NCI-H1092 (cell line): ENCODE results near the gene CCR4.
A peak's percentile ranks its signal among the peaks of the same experiment; 100 is the strongest.
"Not testable (repeated sequence)": the region's sequence is repeated elsewhere in the genome, so short reads cannot be mapped to it uniquely, and the experiment has no call there.

Experiments used
- DNase-seq: peaks from one replicate; lab custom pipeline; 2025; lab: John Stamatoyannopoulos, UW

The CCR4 gene

DNA sequence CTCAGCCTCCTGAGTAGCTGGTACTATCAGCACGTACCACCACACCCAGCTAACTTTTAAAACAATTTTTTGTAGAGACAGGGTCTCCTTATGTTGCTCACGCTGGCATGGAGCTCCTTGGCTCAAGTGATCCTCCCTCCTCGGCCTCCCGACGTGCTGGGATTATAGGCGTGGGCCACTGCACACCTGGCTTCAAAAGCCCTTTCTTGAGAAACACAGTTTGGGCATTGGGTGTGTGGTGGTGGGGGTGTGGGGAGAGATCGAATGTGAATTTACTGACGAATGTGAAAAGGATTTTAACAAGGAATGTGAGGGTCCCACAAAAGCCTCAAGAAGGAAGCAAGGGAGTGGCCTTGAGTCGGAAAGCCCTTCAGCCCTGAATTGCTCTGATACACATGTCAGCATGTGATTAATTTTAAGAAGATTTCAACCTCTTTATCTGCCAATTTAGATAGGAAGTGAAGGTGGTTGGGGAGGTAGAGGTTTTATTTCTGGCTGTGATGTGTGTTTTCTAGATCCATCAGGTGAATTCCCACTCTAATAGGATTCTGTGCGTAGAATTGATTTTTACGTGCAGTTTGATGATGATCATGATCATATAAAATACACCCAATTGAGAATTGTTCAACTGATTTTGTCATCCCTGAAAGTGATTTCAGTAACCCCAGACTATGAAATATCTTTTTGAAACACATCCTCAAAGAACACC lies 1.1 kb downstream of the CCR4 start:
- DNase-seq, result no peak

DNA sequence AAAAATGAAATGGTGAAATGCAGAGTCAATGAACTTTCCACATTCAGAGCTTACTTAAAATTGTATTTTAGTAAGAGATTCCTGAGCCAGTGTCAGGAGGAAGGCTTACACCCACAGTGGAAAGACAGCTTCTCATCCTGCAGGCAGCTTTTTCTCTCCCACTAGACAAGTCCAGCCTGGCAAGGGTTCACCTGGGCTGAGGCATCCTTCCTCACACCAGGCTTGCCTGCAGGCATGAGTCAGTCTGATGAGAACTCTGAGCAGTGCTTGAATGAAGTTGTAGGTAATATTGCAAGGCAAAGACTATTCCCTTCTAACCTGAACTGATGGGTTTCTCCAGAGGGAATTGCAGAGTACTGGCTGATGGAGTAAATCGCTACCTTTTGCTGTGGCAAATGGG lies 3.1 kb downstream of the CCR4 start:
- DNase-seq, result no peak

DNA sequence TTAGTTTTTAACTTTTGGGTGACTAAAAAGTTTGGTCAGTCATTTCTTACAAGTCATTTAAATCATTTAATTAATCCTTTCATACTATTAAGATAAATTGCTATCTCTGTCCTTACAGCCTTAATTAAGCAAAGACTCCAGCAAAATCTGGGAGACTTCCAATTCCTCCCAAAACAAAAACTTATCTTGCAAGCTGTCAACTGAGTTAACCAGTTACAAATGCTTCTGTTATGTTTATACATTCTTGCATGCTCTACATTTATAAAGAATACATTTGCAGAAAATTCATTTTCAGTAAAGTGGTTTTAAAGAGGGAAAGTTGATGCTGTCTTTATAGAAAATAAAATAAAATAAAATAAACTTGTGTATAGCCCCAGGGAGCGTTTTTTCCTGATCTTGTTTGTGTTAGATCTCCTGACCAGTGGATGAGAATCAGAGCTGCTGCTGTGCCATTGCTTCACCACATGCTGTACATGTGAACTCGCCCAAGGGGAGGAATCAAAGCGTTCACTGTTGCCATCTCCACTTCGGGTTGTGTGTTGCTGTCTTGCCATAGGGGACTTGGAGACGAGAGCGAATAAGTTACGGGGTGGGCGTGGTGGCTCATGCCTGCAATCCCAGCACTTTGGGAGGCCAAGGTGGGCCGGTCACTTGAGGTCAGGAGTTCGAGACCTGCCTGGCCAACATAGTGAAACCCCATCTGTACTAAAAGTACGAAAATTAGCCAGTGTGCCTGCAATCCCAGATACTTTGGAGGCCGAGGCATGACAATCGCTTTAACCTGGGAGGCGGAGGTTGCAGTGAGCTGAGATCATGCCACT lies 5.5 kb downstream of the CCR4 start:
- no peak for DNase-seq

DNA sequence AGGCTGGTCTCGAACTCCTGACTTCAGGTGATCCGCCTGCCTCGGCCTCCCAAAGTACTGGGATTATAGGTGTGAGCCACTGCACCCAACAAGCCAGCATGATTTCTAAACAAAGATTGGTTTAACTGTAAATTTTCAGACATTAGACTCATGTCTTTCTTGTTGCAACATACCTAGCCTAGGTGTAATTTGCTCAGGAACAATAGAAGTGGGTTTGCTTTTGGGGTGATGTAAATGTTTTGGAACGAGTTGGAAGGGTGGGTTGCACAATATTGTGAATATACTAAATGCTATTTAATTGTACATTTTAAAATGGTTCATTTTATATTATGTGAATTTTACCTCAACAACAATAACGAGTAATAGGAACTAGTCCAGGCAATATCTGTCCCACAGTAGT lies 7.1 kb downstream of the CCR4 start:
- no peak for DNase-seq

DNA sequence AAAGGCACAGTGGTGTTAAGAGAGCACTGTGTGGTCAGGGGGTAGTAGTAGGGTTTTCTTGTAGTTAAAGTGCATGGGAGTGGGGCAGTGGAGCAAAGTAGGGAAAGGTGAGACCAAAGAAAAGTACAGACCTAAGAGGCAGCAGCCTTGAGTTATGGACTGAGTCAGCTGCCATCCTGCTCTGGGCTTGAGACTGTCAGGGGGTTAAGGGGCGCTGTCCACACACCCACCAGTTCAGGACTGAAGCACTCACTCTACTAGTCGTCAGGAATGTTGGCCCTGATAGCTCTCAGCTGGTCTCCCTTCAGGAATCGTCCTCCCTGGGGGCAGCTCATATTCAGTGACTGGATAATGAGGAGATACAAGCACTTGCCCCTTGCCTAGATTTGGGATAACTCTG lies 7.9 kb downstream of the CCR4 start:
- no peak for DNase-seq

DNA sequence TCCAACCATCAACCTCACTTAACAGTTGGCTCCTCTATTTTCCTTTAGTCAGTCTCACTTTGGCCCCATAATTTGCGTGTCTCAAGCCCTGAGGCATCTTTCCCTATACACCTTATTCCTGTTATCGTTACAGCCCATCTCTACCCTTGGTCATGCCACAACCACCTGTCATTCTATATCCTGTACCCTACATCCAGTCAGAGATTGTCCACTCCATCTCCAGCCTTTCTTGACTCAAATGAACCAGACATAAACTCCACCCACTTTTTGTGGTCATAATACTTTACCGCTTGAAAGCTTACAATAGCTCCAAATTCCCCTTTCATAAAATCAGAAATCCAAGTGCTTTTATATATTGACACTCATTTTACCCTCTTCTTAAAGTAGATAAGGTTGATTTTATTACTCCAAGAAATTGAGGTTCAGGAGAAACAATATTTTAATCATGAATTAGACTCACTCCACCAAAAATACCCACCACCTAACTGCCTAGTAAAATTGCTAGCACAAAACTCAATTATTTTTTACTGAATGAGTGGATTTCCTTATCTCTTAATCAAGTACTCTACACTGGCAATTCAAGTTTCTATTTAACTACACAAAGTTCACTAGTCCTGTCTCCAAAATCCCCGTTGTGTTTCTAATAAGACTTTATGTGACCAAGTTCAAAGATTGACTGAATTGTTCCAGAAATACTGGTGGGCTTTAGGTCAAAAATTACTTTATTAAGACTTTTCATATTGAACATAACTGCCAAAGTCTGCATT lies 9.1 kb downstream of the CCR4 start:
- DNase-seq, result no peak

DNA sequence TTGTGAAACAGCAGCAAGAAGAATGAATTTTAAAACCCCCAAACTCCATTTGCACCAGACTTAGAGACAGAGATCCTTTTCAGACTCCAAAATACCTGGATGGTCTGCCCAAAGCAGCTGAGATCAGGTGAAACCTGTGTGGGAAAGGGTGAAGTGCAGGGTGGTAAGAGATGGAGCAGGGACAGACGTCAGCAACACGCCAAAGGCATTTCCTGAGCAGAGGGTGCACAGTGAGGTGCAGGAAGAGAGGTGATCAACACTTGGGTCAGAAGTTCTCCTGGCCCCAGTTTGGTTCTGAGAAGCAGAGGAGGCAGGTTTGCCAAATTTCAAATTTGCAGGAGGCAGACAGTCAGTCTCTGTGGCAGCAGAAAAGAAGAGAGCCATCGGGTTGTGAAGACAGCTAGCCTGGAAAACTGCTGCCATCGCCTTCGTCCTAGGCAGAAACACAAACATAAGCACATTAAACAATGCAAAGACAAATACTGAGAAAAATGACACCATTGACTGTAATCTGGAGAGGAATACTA lies 9.8 kb downstream of the CCR4 start:
- DNase-seq, result no peak

DNA sequence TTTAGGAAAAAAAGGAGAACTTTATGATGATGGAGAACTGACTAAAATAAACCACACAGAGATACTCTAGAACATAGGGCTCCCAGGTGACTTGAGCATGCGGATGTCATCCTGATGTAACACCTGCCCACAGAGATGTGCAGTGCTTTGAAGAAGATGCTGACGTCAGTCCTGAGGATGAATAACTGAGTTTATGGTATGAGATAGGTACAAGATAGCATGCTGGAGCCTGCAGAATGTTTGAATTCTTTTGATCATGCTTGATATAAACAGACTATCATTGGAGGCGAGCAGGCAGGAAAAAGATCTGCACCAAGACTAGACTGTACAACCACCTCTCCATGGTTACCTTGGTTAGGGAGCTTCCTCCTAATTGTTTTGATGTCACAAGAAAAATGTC lies 12.4 kb downstream of the CCR4 start:
- DNase-seq, result no peak

DNA sequence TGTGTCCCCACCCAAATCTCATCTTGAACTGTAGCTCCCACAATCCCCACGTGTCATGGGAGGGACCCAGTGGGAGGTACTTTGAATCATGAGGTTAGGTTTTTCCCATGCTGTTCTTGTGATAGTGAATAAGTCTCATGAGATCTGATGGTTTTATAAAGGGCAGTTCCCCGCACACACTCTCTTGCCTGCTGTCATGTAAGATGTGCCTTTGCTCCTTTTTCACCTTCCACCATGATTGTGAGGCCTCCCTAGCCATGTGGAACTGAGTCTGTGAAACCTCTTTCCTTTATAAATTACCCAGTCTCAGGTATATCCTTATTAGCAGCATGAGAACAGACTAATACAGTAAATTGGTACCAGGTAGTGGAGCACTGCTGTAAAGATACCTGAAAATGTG lies 13.3 kb downstream of the CCR4 start:
- not testable (repeated sequence) for DNase-seq

DNA sequence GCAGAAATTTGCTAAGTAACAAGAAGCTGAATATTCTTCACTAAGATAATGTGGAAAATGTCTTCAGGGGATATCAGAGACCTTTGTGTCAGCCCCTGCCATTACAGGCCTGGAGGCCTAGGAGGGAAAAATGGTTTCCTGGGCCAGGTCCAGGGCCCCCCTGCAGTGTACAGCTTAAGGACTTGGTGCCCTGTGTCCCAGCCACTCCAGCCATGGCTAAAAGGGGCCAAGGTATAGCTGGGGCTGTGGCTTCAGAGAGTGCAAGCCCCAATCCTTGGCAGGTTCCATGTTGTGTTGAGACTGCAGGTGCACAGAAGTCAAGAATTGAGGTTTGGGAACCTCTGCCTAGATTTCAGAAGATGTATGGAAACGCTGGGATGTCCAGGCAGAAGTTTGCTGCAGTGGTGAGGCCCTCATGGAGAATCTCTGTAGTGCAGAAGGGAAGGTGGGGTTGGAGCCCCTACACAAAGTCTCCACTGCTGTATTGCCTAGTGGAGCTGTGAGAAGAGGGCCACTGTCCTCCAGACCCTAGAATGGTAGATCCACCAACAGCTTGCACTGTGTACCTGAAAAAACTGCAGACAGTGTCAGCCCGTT lies 14.3 kb downstream of the CCR4 start:
- not testable (repeated sequence) for DNase-seq

DNA sequence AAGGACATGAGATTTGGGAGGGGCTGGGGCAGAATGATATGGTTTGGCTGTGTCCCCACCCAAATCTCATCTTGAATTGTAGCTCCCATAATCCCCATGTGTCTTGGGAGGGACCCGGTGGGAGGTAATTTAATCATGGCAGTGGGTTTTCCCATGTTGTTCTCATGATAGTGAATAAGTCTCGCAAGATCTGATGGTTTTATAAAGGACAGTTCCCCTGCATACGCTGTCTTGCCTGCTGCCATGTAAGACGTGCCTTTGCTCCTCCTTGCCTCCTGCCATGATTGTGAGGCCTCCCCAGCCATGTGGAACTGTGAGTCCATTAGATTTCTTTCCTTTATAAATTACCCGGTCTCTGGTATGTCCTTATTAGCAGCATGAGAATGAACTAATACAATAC lies 15.2 kb downstream of the CCR4 start:
- not testable (repeated sequence) for DNase-seq

DNA sequence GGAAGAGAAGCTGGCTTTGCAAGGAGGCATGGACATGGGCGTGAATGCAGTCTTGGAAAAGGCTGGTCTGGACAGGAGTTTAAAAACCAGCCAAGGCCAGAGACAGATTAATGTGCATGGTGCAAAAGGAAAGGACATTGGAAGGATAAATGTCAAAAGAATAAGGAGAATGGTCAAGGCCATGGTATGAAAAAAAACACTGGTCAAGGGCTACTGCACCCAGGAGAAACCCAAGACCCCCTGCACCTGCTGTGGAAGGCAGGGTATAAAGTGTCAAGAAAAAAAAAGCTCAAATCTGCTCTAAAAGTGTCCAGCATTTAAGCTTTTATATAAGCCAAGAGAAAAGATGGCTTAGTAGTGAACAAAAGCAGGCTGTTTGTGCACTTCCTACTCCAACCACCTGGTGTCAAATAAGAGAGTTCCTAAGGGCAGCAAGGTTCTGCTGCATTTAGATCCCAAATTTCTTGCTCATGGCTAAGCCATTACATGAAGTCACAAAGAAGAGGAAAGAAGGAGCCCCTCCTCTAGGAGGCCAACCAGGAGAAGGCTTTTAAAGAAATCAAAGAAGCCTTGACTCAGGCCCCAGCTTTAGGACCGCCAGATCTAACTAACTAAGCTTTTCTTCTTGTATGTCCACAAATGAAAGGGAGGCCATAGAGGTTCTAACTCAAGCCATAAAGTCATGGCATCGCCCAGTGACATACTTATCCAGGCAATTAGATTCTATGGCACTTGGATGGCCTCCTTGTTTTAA lies 16.9 kb downstream of the CCR4 start:
- DNase-seq, result no peak

DNA sequence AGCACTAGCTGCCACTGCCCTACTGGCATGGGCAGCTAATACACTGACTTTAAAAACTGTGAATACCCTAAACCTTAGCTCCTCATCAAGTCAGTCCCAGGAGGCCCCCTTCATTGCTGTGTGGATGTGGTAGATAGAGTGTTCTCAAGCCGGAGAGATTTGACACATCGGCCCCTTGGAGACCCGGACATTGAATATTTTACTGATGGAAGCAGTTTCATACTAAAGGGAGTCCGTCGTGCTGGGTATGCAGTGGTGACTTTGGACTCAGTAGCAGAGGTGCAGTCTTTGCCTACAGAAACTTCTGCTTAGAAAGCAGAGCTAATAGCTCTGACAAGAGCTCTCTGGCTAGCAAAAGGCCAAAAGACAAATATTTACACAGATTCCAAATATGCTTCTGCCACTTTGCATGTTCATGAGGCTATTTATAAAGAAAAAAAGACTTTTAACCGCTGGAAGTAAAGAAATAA lies 17.5 kb downstream of the CCR4 start:
- DNase-seq, result no peak

DNA sequence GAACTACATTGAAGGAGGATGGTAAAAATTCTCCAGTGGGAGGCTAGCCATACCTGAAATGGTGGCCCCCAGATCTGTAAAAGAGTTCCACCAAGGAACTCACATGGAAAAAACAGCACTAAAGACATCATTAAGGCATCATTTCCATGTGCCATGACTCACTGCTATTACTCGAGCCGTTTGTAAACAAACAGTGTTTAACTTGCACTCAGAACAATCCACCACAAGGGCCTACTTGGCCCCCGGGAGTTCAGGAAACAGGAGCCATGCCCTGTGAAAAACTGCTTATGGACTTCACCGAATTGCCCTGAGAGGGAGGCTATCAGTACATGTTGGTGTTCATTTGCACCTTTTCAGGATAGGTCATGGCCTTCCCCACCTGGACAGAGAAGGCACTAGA lies 18.2 kb downstream of the CCR4 start:
- DNase-seq, result peak; percentile 21

DNA sequence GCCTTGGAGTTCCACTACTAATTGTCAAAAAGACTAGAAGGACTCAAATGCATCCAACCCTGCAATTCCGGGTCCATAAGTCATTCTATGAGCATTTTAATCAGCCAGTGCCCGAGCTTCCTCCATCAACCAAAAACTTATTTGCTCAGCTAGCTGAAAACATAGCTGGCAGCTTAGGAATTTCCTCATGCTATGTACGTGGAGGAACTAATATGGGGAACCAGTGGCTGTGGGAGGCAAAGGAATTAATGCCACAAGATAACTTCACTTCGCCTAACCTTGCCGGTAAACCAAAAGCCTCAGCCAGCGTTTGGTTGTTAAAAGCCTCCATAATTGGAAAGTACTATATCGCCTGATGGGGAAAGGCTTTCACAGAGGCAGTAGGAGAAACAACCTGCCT lies 19.8 kb downstream of the CCR4 start:
- not testable (repeated sequence) for DNase-seq

DNA sequence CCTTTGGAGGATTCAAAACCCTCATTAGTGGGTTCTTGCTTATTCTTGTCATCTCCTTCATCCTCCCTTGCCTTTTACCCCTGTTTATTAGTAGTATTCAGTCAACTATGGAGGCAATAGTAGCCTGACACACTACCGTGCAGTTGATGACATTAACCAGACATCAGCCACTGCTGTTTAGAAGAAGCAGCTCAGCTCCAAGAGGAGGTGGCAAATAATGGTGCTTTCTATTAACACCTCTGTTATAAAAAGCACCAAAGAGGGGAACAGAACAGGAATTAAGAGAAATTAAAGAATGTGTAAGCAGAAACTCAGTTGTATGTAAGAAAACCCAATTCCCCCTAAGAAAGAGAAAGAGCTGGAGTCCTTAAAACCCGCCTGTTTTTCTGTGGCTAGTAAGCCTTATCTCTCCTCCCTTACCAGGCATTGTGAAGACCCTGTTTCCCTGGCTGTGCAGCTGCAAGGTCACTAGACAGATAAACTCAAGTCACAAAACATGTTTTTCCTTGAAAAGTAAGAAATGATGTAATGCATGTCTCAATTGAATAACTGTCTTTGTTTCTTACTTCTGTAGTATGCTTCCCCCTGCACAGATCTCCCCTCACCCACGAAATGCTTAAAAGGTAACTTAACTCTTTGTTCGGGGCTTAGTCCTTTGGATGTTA lies 21.2 kb downstream of the CCR4 start:
- no peak for DNase-seq

DNA sequence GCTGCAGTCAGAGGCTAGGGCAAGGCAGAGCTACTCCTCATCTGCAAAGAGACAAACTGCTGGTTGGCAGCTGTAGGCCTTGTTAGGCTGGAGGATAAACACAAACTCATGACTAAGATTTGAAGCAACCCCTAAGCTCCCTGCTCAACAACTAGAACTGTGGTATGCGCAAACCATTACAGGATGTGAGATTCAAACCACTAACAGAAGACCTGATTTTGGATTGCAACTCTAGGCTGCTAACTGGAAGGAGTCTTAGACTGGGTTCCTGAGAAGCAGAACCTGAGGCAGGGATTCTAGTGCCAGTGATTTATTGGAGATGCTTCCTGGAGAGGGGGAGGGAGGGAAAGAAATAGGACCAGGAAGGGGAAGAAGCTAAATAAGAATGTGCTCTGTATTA lies 22.5 kb downstream of the CCR4 start:
- no peak for DNase-seq

DNA sequence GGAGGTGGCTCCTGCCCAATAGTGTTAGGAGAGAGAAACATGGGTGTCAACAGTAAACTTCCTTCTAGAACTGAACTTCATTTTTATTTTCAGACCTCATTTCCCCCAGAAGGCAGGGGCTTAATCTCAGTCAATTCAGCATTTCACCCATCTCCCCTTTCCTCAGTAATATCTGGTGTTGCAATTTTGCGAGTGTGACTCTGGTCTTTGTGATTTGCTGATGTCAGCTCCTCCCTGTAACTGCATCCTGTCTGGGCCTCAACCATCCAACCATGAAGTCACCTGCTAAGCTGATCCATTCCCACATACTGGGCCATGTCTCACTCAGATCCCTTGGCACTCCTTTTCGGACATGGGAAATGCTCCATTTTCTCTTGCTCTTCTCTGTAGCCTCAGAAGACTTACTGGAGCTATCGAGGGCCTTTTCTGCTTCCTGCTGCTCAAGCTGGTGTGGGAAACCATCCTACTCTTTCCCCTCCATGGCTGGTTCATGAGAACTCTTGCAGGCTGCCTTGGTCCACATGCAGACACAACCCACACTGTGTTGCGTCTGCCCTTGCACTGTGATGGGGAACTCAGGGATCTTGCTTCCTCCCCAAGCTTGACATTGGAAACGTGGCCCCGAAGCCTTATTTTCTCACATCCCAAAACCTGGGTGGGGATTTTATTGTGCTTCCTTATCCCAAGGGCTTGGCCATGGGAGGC lies 24.6 kb downstream of the CCR4 start:
- no peak for DNase-seq

DNA sequence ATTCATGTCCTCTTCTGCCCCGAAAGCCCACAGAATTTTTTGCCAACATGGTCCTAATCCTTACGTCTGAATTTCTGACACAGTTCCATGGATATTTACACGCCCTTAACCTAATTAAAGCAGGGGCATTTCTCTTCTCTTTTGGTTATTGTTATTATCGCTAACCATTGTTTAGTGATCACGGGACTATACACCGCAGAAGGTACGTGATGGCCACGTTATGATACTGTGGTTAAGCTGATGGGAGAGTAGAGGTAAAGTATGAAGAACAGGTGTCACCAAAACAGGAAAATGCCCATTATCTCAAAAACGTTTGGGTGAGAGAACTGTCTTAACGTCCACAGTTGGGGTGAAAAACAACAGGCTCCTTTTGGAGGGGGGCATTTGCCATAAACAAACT lies 26.4 kb downstream of the CCR4 start:
- DNase-seq, result no peak

DNA sequence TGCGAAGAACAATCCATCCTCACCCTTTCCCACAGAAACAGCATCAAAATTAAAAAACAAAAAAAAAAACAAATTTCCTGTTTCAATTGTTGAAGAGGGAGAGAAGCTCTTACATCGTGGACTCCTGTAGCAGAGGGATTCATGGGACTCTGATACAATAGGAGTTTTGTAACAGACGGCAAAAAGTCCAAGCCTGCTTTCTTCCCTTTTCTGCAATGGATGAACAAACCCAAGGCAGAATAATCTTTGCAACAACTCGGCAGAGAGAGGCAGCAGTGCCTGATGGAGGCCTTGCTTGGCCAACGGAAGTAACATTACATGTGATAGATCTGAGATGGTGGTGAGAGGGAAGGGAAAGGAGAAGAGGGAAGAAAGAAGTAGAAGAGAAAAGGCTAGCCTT lies 26.9 kb downstream of the CCR4 start:
- no peak for DNase-seq
